Parathyroid adenoma (tissue), 2 donors: ENCODE data around the gene GAGE1.

Source experiments
- H2AFZ ChIP-seq: fragments of 300-600 bp; sonication (generic); one replicate; pipeline ENCODE4 v1.7.0; 2017; ENCODE audit warnings: antibody characterized with exemption, mild to moderate bottlenecking
- H3K27ac ChIP-seq: fragments of 300-600 bp; sonication (generic); one replicate; pipeline ENCODE4 v1.7.0; 2017
- H3K27me3 ChIP-seq: fragments of 300-600 bp; sonication (generic); one replicate; pipeline ENCODE4 v1.7.0; 2017; ENCODE audit warnings: low read length; ENCODE audit not compliant: control insufficient read depth, insufficient read depth
- H3K36me3 ChIP-seq: fragments of 300-600 bp; sonication (generic); one replicate; pipeline ENCODE4 v1.7.0; 2017; ENCODE audit warnings: low read length; ENCODE audit not compliant: control insufficient read depth, insufficient read depth
- H3K4me1 ChIP-seq: fragments of 300-600 bp; sonication (generic); one replicate; pipeline ENCODE4 v1.7.0; 2017; ENCODE audit warnings: control low read depth
- H3K4me2 ChIP-seq: fragments of 300-600 bp; sonication (generic); one replicate; pipeline ENCODE4 v1.7.0; 2017; ENCODE audit warnings: low read length
- H3K4me3 ChIP-seq: fragments of 300-600 bp; sonication (generic); one replicate; pipeline ENCODE4 v1.7.0; 2017; ENCODE audit warnings: low read depth, low read length
- H3K79me2 ChIP-seq: fragments of 300-600 bp; sonication (generic); one replicate; pipeline ENCODE4 v1.7.0; 2017; ENCODE audit warnings: control low read depth
- H3K9ac ChIP-seq: fragments of 300-600 bp; sonication (generic); one replicate; pipeline ENCODE4 v1.7.0; 2017; ENCODE audit warnings: mild to moderate bottlenecking
- H3K9me3 ChIP-seq: fragments of 300-600 bp; sonication (generic); one replicate; pipeline ENCODE4 v1.7.0; 2017; ENCODE audit warnings: low read length; ENCODE audit not compliant: control insufficient read depth
- CTCF ChIP-seq: fragments of 300-600 bp; sonication (generic); IDR thresholded peaks from one replicate; pipeline ENCODE4 v1.7.0; 2017; ENCODE audit warnings: antibody characterized with exemption, mild to moderate bottlenecking
- donor health status: primary hyperparathyroidism.

The GAGE1 gene

GRCh38 chrX:49610718-49611310 lies 12.0 kb downstream of the GAGE1 start:
- TF ChIP-seq CTCF, result no peak
- Histone ChIP-seq H3K36me3 (no peaks in the 10 kb centered on the region), H3K27ac (no peak overlapping the region), H3K4me2 (no peak overlapping the region), H2AFZ (no peak overlapping the region), H3K4me1 (no peaks in the 10 kb centered on the region), H3K79me2 (no peaks in the 10 kb centered on the region), H3K27me3 (no peaks in the 10 kb centered on the region), H3K9me3 (no peaks in the 10 kb centered on the region), H3K9ac (no peak overlapping the region), H3K4me3 (no peak overlapping the region)

- Histone ChIP-seq H3K36me3 (no peaks in the 10 kb centered on the region), H3K4me1 (no peaks in the 10 kb centered on the region), H3K27ac (no peak overlapping the region), H3K4me3 (no peak overlapping the region), H3K4me2 (no peak overlapping the region), H2AFZ (no peak overlapping the region), H3K9me3 (no peaks in the 10 kb centered on the region), H3K79me2 (no peaks in the 10 kb centered on the region), H3K27me3 (no peaks in the 10 kb centered on the region), H3K9ac (no peak overlapping the region)
- TF ChIP-seq CTCF, result no peak
Observed at GRCh38 chrX:49618574-49618973, 19.8 kb downstream of the GAGE1 start.

GRCh38 chrX:49627086-49627777 lies 28.4 kb downstream of the GAGE1 start:
- Histone ChIP-seq H3K4me1 (no peaks in the 10 kb centered on the region), H3K79me2 (no peaks in the 10 kb centered on the region), H2AFZ (no peak overlapping the region), H3K4me3 (peak overlapping the region; percentile 47), H3K4me2 (peak overlapping the region; percentile 65), H3K9me3 (no peaks in the 10 kb centered on the region), H3K27me3 (no peaks in the 10 kb centered on the region), H3K27ac (no peak overlapping the region), H3K36me3 (no peaks in the 10 kb centered on the region), H3K9ac (no peak overlapping the region)
- TF ChIP-seq CTCF, result no peak

- TF ChIP-seq CTCF, result no peak
- Histone ChIP-seq H3K4me3 (no peak overlapping the region), H2AFZ (no peak overlapping the region), H3K4me2 (no peak overlapping the region), H3K79me2 (no peaks in the 10 kb centered on the region), H3K36me3 (no peaks in the 10 kb centered on the region), H3K27ac (no peak overlapping the region), H3K9me3 (no peaks in the 10 kb centered on the region), H3K27me3 (no peaks in the 10 kb centered on the region), H3K9ac (no peak overlapping the region), H3K4me1 (no peaks in the 10 kb centered on the region)
Observed at GRCh38 chrX:49644991-49645637, 46.3 kb downstream of the GAGE1 start.
